ENCODE measurements around the gene SGTB. TPM values are rescaled to one million over a fixed set of nuclear protein-coding genes. Genes with fewer than 3 reads are reported as not detected.
A peak's percentile ranks its signal among the peaks of the same experiment; 100 is the strongest.

SGTB gene
- polyA plus RNA-seq (2013, experiment 1 of 2; ENCODE audit: insufficient read length) = 17.8 TPM
- 21.6 TPM for polyA plus RNA-seq (2013, experiment 2 of 2; ENCODE audit: insufficient read length)

GRCh38 chr5:65721720-65722574 is at the start of gene SGTB, which contains the start of gene NLN:
Gene SGTB, minus strand, starts transcription at chr5:65722109. Its CDS starts 1,302 bp downstream, at chr5:65720807.
Gene NLN, plus strand, starts transcription at chr5:65722205. Its CDS starts 169 bp downstream, at chr5:65722374.
- peak; percentile 85 for DNase-seq

GRCh38 chr5:65771266-65771665 is 49.4 kb upstream of the SGTB start:
- DNase-seq = no peak

- DNase-seq = peak; percentile 91
Observed at GRCh38 chr5:65769539-65769938, 47.6 kb upstream of the SGTB start.

GRCh38 chr5:65768723-65769346 is 46.9 kb upstream of the SGTB start:
- DNase-seq = no peak

GRCh38 chr5:65767565-65767964 is 45.7 kb upstream of the SGTB start:
- no peak for DNase-seq

GRCh38 chr5:65766781-65767180 is 44.9 kb upstream of the SGTB start:
- DNase-seq = no peak

- DNase-seq = no peak
Observed at GRCh38 chr5:65766175-65766574, 44.3 kb upstream of the SGTB start.

GRCh38 chr5:65765582-65765981 is 43.7 kb upstream of the SGTB start:
- no peak for DNase-seq

GRCh38 chr5:65762234-65762633 is 40.3 kb upstream of the SGTB start:
- DNase-seq = no peak

- DNase-seq = peak; percentile 67
Observed at GRCh38 chr5:65760504-65761275, 38.8 kb upstream of the SGTB start.

- DNase-seq = no peak
Observed at GRCh38 chr5:65758546-65759144, 36.7 kb upstream of the SGTB start.

- DNase-seq = no peak
Observed at GRCh38 chr5:65753189-65753588, 31.3 kb upstream of the SGTB start.

- DNase-seq = peak; percentile 15
Observed at GRCh38 chr5:65750938-65751337, 29.0 kb upstream of the SGTB start.

GRCh38 chr5:65749956-65750355 is 28.0 kb upstream of the SGTB start:
- no peak for DNase-seq

GRCh38 chr5:65749221-65749844 is 27.4 kb upstream of the SGTB start:
- DNase-seq = no peak

- DNase-seq = peak; percentile 92
Observed at GRCh38 chr5:65742565-65743231, 20.8 kb upstream of the SGTB start.

GRCh38 chr5:65739162-65739561 is 17.3 kb upstream of the SGTB start:
- no peak for DNase-seq

- no peak for DNase-seq
Observed at GRCh38 chr5:65738305-65738704, 16.4 kb upstream of the SGTB start.

- no peak for DNase-seq
Observed at GRCh38 chr5:65737842-65738241, 15.9 kb upstream of the SGTB start.

GRCh38 chr5:65736011-65736410 is 14.1 kb upstream of the SGTB start:
- DNase-seq = no peak

- no peak for DNase-seq
Observed at GRCh38 chr5:65734921-65735320, 13.0 kb upstream of the SGTB start.

All from fibroblast of skin of scalp (primary cell).